Lower leg skin (tissue), 3 donors: ENCODE data around the gene LDB3.

ENCODE experiments used
- CTCF ChIP-seq, 3 donors: fragments of 450-650 bp; IDR thresholded peaks; one replicate each; pipeline ENCODE4 v1.5.1; 2016; ENCODE audit warnings: antibody characterized with exemption in 3 of 3, mild to moderate bottlenecking in 3 of 3, moderate library complexity in 2 of 3
- POLR2A ChIP-seq, 2 donors: fragments of 450-650 bp; IDR thresholded peaks; one replicate each; pipeline ENCODE4 v1.6.1; 2016 to 2017; ENCODE audit warnings: antibody characterized with exemption in 2 of 2, mild to moderate bottlenecking in 1 of 2, moderate library complexity in 1 of 2

GRCh38 chr10:86636311-86636710, 32.0 kb upstream of the LDB3 start:
- TF ChIP-seq CTCF (IDR thresholded peaks at IDR 0.05) = no peak
- TF ChIP-seq POLR2A (IDR thresholded peaks at IDR 0.05) = no peak
